ENCODE measurements around the gene RNASEH2A. TPM values are rescaled to one million over a fixed set of nuclear protein-coding genes. Genes with fewer than 3 reads are reported as not detected.
A peak's percentile ranks its signal among the peaks of the same experiment; 100 is the strongest.

The RNASEH2A gene
- total and polyA plus RNA-seq, 2 of the 13 experiments (the other 11 are each of a cell fraction or from before 2014, with no cell fraction given), result 25.1 to 35.8 TPM

GRCh38 chr19:12825254-12826131, 19.1 kb downstream of the RNASEH2A start (continued):
- TF ChIP-seq MBNL3 (CRISPR knock-in tag; conservative IDR thresholded peaks at IDR 0.05) (no peak), EZH2 (conservative IDR thresholded peaks at IDR 0.05; ENCODE audit: low read depth, low read length) (no peak), MNT (IDR thresholded peaks at IDR 0.05) (no peak), TFDP2 (CRISPR knock-in tag; IDR thresholded peaks at IDR 0.05) (peak; percentile 87), SALL2 (CRISPR knock-in tag; IDR thresholded peaks at IDR 0.05) (no peak), HMGXB4 (CRISPR knock-in tag; IDR thresholded peaks at IDR 0.05; ENCODE audit: borderline replicate concordance in 1 of 2, low read depth in 1 of 2) (peak; percentile 74 to 85), ZGPAT (CRISPR knock-in tag; IDR thresholded peaks at IDR 0.05) (peak; percentile 42; the same call in 1 of the 2 replicates), HNRNPLL (IDR thresholded peaks at IDR 0.05; ENCODE audit: low read depth, low read length, poor library complexity, severe bottlenecking) (peak; percentile 63), ATF7 (IDR thresholded peaks at IDR 0.05) (no peak), ATF7 (CRISPR knock-in tag; IDR thresholded peaks at IDR 0.05) (no peak), ZNF432 (CRISPR knock-in tag; IDR thresholded peaks at IDR 0.05; ENCODE audit: borderline replicate concordance) (no peak), ZNF652 (CRISPR knock-in tag; IDR thresholded peaks at IDR 0.05; ENCODE audit: borderline replicate concordance, low read depth) (no peak), ZNF616 (CRISPR knock-in tag; IDR thresholded peaks at IDR 0.05; ENCODE audit: low read depth) (no peak), NR2F6 (IDR thresholded peaks at IDR 0.05) (no peak), NR2F6 (CRISPR knock-in tag; IDR thresholded peaks at IDR 0.05) (0 out of 2 replicates have a peak, but pooled peaks have one; percentile 15), JARID2 (CRISPR knock-in tag; IDR thresholded peaks at IDR 0.05; ENCODE audit: insufficient replicate concordance) (no peak), ZBTB7B (CRISPR knock-in tag; IDR thresholded peaks at IDR 0.05) (peak; percentile 59; the same call in 1 of the 2 replicates), ZNF740 (CRISPR knock-in tag; IDR thresholded peaks at IDR 0.05) (peak; percentile 89; the same call in 1 of the 2 replicates), HDAC1 (CRISPR knock-in tag; IDR thresholded peaks at IDR 0.05) (peak; percentile 46; the same call in 1 of the 2 replicates), HDAC2 (CRISPR knock-in tag; IDR thresholded peaks at IDR 0.05) (peak; percentile 61; the same call in 1 of the 2 replicates), ZNF138 (CRISPR knock-in tag; IDR thresholded peaks at IDR 0.05; ENCODE audit: low read depth) (no peak), ERF (CRISPR knock-in tag; IDR thresholded peaks at IDR 0.05) (peak; percentile 79; the same call in 1 of the 2 replicates), POLR2AphosphoS2 (IDR thresholded peaks at IDR 0.05; ENCODE audit: low read depth, low read length) (no peak), ZFY (CRISPR knock-in tag; IDR thresholded peaks at IDR 0.05) (peak; percentile 45; the same call in 1 of the 2 replicates)
